ENCODE data around the gene RGS3. TPM values are rescaled to one million over a fixed set of nuclear protein-coding genes. Genes with fewer than 3 reads are reported as not detected.
A peak's percentile ranks its signal among the peaks of the same experiment; 100 is the strongest.

Gene RGS3
- total and polyA plus RNA-seq, 2 of the 13 experiments (the other 11 are each of a cell fraction or from before 2014, with no cell fraction given) = 17.1 to 28.8 TPM

GRCh38 chr9:113609562-113610318, 146.2 kb downstream of the RGS3 start (continued):
- TF ChIP-seq, protein P1, sequence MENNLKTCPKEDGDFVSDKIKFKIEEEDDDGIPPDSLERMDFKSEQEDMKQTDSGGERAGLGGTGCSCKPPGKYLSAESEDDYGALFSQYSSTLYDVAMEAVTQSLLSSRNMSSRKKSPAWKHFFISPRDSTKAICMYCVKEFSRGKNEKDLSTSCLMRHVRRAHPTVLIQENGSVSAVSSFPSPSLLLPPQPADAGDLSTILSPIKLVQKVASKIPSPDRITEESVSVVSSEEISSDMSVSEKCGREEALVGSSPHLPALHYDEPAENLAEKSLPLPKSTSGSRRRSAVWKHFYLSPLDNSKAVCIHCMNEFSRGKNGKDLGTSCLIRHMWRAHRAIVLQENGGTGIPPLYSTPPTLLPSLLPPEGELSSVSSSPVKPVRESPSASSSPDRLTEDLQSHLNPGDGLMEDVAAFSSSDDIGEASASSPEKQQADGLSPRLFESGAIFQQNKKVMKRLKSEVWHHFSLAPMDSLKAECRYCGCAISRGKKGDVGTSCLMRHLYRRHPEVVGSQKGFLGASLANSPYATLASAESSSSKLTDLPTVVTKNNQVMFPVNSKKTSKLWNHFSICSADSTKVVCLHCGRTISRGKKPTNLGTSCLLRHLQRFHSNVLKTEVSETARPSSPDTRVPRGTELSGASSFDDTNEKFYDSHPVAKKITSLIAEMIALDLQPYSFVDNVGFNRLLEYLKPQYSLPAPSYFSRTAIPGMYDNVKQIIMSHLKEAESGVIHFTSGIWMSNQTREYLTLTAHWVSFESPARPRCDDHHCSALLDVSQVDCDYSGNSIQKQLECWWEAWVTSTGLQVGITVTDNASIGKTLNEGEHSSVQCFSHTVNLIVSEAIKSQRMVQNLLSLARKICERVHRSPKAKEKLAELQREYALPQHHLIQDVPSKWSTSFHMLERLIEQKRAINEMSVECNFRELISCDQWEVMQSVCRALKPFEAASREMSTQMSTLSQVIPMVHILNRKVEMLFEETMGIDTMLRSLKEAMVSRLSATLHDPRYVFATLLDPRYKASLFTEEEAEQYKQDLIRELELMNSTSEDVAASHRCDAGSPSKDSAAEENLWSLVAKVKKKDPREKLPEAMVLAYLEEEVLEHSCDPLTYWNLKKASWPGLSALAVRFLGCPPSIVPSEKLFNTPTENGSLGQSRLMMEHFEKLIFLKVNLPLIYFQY (CRISPR knock-in tag; IDR thresholded peaks at IDR 0.05; ENCODE audit: borderline replicate concordance) = peak; percentile 87
- TF ChIP-seq ZNF496 (CRISPR knock-in tag; IDR thresholded peaks at IDR 0.05; ENCODE audit: insufficient replicate concordance) (no peak), MTF2 (CRISPR knock-in tag; IDR thresholded peaks at IDR 0.05; ENCODE audit: borderline replicate concordance) (no peak), HMGXB3 (CRISPR knock-in tag; IDR thresholded peaks at IDR 0.05; ENCODE audit: borderline replicate concordance) (no peak; the same call in 1 of the 2 replicates), NPAS2 (CRISPR knock-in tag; IDR thresholded peaks at IDR 0.05; ENCODE audit: borderline replicate concordance) (no peak), NRL (CRISPR knock-in tag; IDR thresholded peaks at IDR 0.05; ENCODE audit: borderline replicate concordance) (peak; percentile 22; the same call in 1 of the 2 replicates), ZNF749 (CRISPR knock-in tag; IDR thresholded peaks at IDR 0.05; ENCODE audit: borderline replicate concordance) (no peak; the same call in 1 of the 2 replicates), ZNF263 (CRISPR knock-in tag; IDR thresholded peaks at IDR 0.05) (peak; percentile 27; the same call in 1 of the 2 replicates), MEF2D (CRISPR knock-in tag; IDR thresholded peaks at IDR 0.05) (peak; percentile 100), ZNF24 (IDR thresholded peaks at IDR 0.05) (no peak), ZBTB38 (CRISPR knock-in tag; IDR thresholded peaks at IDR 0.05) (peak; percentile 50; the same call in 1 of the 2 replicates), CENPT (CRISPR knock-in tag; IDR thresholded peaks at IDR 0.05; ENCODE audit: low read depth) (no peak)
- TF ChIP-seq, protein P2, sequence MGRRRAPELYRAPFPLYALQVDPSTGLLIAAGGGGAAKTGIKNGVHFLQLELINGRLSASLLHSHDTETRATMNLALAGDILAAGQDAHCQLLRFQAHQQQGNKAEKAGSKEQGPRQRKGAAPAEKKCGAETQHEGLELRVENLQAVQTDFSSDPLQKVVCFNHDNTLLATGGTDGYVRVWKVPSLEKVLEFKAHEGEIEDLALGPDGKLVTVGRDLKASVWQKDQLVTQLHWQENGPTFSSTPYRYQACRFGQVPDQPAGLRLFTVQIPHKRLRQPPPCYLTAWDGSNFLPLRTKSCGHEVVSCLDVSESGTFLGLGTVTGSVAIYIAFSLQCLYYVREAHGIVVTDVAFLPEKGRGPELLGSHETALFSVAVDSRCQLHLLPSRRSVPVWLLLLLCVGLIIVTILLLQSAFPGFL (CRISPR knock-in tag; IDR thresholded peaks at IDR 0.05) = no peak
- TF ChIP-seq, protein P3, sequence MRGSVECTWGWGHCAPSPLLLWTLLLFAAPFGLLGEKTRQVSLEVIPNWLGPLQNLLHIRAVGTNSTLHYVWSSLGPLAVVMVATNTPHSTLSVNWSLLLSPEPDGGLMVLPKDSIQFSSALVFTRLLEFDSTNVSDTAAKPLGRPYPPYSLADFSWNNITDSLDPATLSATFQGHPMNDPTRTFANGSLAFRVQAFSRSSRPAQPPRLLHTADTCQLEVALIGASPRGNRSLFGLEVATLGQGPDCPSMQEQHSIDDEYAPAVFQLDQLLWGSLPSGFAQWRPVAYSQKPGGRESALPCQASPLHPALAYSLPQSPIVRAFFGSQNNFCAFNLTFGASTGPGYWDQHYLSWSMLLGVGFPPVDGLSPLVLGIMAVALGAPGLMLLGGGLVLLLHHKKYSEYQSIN (CRISPR knock-in tag; IDR thresholded peaks at IDR 0.05; ENCODE audit: borderline replicate concordance) = no peak
- TF ChIP-seq, protein P4, sequence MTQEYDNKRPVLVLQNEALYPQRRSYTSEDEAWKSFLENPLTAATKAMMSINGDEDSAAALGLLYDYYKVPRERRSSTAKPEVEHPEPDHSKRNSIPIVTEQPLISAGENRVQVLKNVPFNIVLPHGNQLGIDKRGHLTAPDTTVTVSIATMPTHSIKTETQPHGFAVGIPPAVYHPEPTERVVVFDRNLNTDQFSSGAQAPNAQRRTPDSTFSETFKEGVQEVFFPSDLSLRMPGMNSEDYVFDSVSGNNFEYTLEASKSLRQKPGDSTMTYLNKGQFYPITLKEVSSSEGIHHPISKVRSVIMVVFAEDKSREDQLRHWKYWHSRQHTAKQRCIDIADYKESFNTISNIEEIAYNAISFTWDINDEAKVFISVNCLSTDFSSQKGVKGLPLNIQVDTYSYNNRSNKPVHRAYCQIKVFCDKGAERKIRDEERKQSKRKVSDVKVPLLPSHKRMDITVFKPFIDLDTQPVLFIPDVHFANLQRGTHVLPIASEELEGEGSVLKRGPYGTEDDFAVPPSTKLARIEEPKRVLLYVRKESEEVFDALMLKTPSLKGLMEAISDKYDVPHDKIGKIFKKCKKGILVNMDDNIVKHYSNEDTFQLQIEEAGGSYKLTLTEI (CRISPR knock-in tag; conservative IDR thresholded peaks at IDR 0.05) = no peak
